Lung (tissue), 12 donors: ENCODE results near the gene RCVRN. TPM values are rescaled to one million over a fixed set of nuclear protein-coding genes. Genes with fewer than 3 reads are reported as not detected.

Experiments used
- ATAC-seq: fragments of 200-7000 bp; cut with Tn5 transposase; one replicate; pipeline ENCODE4 v1.9.1; 2020; ENCODE audit warnings: moderate number of reproducible peaks; ENCODE audit not compliant: insufficient read depth, low FRiP score
- DNase-seq, 3 donors: peaks; one replicate each; pipeline ENCODE4 v3.0.0-alpha.2; 2013 to 2017
- H3K27ac ChIP-seq, 2 donors: one replicate each; pipeline ENCODE4 v1.5.1; 2013; ENCODE audit warnings: mild to moderate bottlenecking in 2 of 2, moderate library complexity in 2 of 2, control low read depth in 1 of 2, inconsistent platforms in 1 of 2, low read depth in 1 of 2, low read length in 1 of 2
- H3K27me3 ChIP-seq, 3 donors: one replicate each; pipeline ENCODE4 v1.5.1; 2013; ENCODE audit warnings: low read length in 2 of 3; ENCODE audit not compliant: control insufficient read depth in 3 of 3, insufficient read depth in 3 of 3
- H3K36me3 ChIP-seq, 4 donors: one replicate each; pipeline ENCODE4 v1.5.1; 2013; ENCODE audit warnings: low read length in 4 of 4, mild to moderate bottlenecking in 1 of 4, moderate library complexity in 1 of 4; ENCODE audit not compliant: control insufficient read depth in 4 of 4, insufficient read depth in 4 of 4
- H3K4me1 ChIP-seq, 5 donors: one replicate each; pipeline ENCODE4 v1.5.1; 2013; ENCODE audit warnings: low read length in 5 of 5, mild to moderate bottlenecking in 2 of 5, moderate library complexity in 1 of 5; ENCODE audit not compliant: control insufficient read depth in 5 of 5, insufficient read depth in 5 of 5
- H3K4me3 ChIP-seq: one replicate; pipeline ENCODE4 v1.5.1; 2013; ENCODE audit warnings: mild to moderate bottlenecking, control low read depth, moderate library complexity
- H3K9ac ChIP-seq, 2 donors: one replicate each; pipeline ENCODE4 v1.5.1; 2013; ENCODE audit warnings: low read length in 2 of 2, control low read depth in 1 of 2; ENCODE audit not compliant: insufficient read depth in 1 of 2
- H3K9me3 ChIP-seq, 4 donors: one replicate each; pipeline ENCODE4 v1.5.1; 2013; ENCODE audit warnings: low read length in 3 of 4, mild to moderate bottlenecking in 1 of 4, moderate library complexity in 1 of 4; ENCODE audit not compliant: control insufficient read depth in 4 of 4, insufficient read depth in 3 of 4
- CTCF ChIP-seq: IDR thresholded peaks from 2 replicates; pipeline ENCODE4 v1.5.1; 2012; ENCODE audit warnings: mild to moderate bottlenecking; ENCODE audit errors: control extremely low read depth, extremely low read depth
- WGBS, 2 donors: extraction: QIAGEN DNeasy Blood & Tissue Kit; methylation state at CpG; one replicate each; pipeline ENCODE4 v1.1.7; 2013; 5-methylcytosine and 5-hydroxymethylcytosine counted together
- polyA plus RNA-seq, 2 donors: library from polyadenylated mRNA; stranded (reverse); fragments of 200-250 nt; gene quantifications; one replicate each; pipeline ENCODE4 v1.2.1, GENCODE V29; 2013
- total RNA-seq, 2 donors: library from RNA; depleted of rRNA in 1 of 2; stranded (reverse); fragments of >200 nt in 1 of 2; gene quantifications; one replicate each; pipeline ENCODE4 v1.2.1, GENCODE V29; 2014 to 2021
- donor health status: control.
- donor health status: control.
- donor health status: Bipolar disorder and iron deficiency.
- donor health status: healthy.
- donor health status: DM: yes; HTN: yes; CAD: no.

Gene RCVRN
- total and polyA plus RNA-seq, 4 donors, result 0.09 to 0.31 (median 0.24) TPM; not detected in 1

GRCh38 chr17:9878786-9879525 is 26.1 kb downstream of the RCVRN start:
- 87 to 90% methylated on average over 8 of the region's 8 CpGs for WGBS, 2 donors
- no peak overlapping the region for H3K4me3 ChIP-seq
- H3K9ac ChIP-seq, result no peak overlapping the region
- peaks cover 0 to 10% (median 5%) of the 10 kb centered on the region in 4 donors for H3K9me3 ChIP-seq
- TF ChIP-seq CTCF, result no peak
- H3K27me3 ChIP-seq, result no peaks in the 10 kb centered on the region
- no peaks in the 10 kb centered on the region for H3K4me1 ChIP-seq
- H3K36me3 ChIP-seq, result no peaks in the 10 kb centered on the region
- ATAC-seq (no peak), DNase-seq (no peak)
- no peak overlapping the region for H3K27ac ChIP-seq

GRCh38 chr17:9878356-9878755 is 26.7 kb downstream of the RCVRN start:
- Histone ChIP-seq H3K27ac (no peak overlapping the region), H3K9ac (no peak overlapping the region), H3K4me3 (no peak overlapping the region), H3K4me1 (no peaks in the 10 kb centered on the region), H3K9me3 (peaks cover 0 to 7% (median 3%) of the 10 kb centered on the region in 4 donors), H3K36me3 (no peaks in the 10 kb centered on the region), H3K27me3 (no peaks in the 10 kb centered on the region)
- WGBS, 2 donors, result 65 to 70% methylated on average over 3 of the region's 3 CpGs
- ATAC-seq (no peak), DNase-seq (no peak)
- no peak for TF ChIP-seq CTCF

- 31 to 41% methylated on average over 3 of the region's 3 CpGs for WGBS, 2 donors
- H3K36me3 ChIP-seq, result no peaks in the 10 kb centered on the region
- no peaks in the 10 kb centered on the region for H3K4me1 ChIP-seq
- H3K27me3 ChIP-seq, result no peaks in the 10 kb centered on the region
- DNase-seq, result peak in 2 of 3 donors; percentile 5 to 6
- no peak for TF ChIP-seq CTCF
- H3K27ac ChIP-seq, result no peak overlapping the region
- H3K9ac ChIP-seq, result no peak overlapping the region
- ATAC-seq, result no peak
- H3K9me3 ChIP-seq, result no peaks in the 10 kb centered on the region
- no peak overlapping the region for H3K4me3 ChIP-seq
Observed at GRCh38 chr17:9875441-9875840, 29.6 kb downstream of the RCVRN start.
